KOPT-K1 (cell line): ENCODE results near the gene RASGRP3.

ENCODE experiments used
- H3K27ac ChIP-seq: fragments of 200-600 bp; sonication (generic); 2 replicates; pipeline ENCODE4 v1.5.1; 2016; ENCODE audit warnings: antibody characterized with exemption, mild to moderate bottlenecking, low read depth, low read length; ENCODE audit not compliant: poor library complexity, severe bottlenecking
- H3K36me3 ChIP-seq: fragments of 200-600 bp; sonication (generic); 2 replicates; pipeline ENCODE4 v1.5.1; 2017; ENCODE audit warnings: antibody characterized with exemption, mild to moderate bottlenecking, low read length, moderate library complexity; ENCODE audit not compliant: insufficient read depth
- H3K9me3 ChIP-seq: fragments of 200-600 bp; sonication (generic); 2 replicates; pipeline ENCODE4 v1.5.1; 2017; ENCODE audit warnings: antibody characterized with exemption, low read length, mild to moderate bottlenecking; ENCODE audit not compliant: insufficient read depth, poor library complexity, severe bottlenecking

RASGRP3 gene

GRCh38 chr2:33541243-33541642, 64.8 kb downstream of the RASGRP3 start:
- H3K9me3 ChIP-seq, result no peaks in the 10 kb centered on the region
- no peak overlapping the region for H3K27ac ChIP-seq
- H3K36me3 ChIP-seq, result no peaks in the 10 kb centered on the region

GRCh38 chr2:33550206-33550605, 73.8 kb downstream of the RASGRP3 start:
- H3K9me3 ChIP-seq, result no peaks in the 10 kb centered on the region
- H3K36me3 ChIP-seq, result no peaks in the 10 kb centered on the region
- H3K27ac ChIP-seq, result no peak overlapping the region

- H3K9me3 ChIP-seq, result no peaks in the 10 kb centered on the region
- H3K36me3 ChIP-seq, result no peaks in the 10 kb centered on the region
- no peak overlapping the region for H3K27ac ChIP-seq
Measured at GRCh38 chr2:33552758-33553461, 76.5 kb downstream of the RASGRP3 start.

GRCh38 chr2:33555681-33556080, 79.2 kb downstream of the RASGRP3 start:
- Histone ChIP-seq H3K27ac (no peak overlapping the region), H3K9me3 (no peaks in the 10 kb centered on the region), H3K36me3 (no peaks in the 10 kb centered on the region)

- Histone ChIP-seq H3K9me3 (no peaks in the 10 kb centered on the region), H3K27ac (no peak overlapping the region), H3K36me3 (no peaks in the 10 kb centered on the region)
Measured at GRCh38 chr2:33559328-33559727, 82.9 kb downstream of the RASGRP3 start.

GRCh38 chr2:33560017-33560416, 83.6 kb downstream of the RASGRP3 start:
- H3K27ac ChIP-seq, result no peak overlapping the region
- H3K36me3 ChIP-seq, result no peaks in the 10 kb centered on the region

GRCh38 chr2:33561872-33562271, 85.4 kb downstream of the RASGRP3 start:
- no peaks in the 10 kb centered on the region for H3K9me3 ChIP-seq

More at GRCh38 chr2:33560017-33560416, 83.6 kb downstream of the RASGRP3 start:
- H3K9me3 ChIP-seq, result no peaks in the 10 kb centered on the region

GRCh38 chr2:33570681-33571080, 94.2 kb downstream of the RASGRP3 start:
- Histone ChIP-seq H3K9me3 (no peaks in the 10 kb centered on the region), H3K36me3 (no peaks in the 10 kb centered on the region), H3K27ac (no peak overlapping the region)

More at GRCh38 chr2:33561872-33562271, 85.4 kb downstream of the RASGRP3 start:
- Histone ChIP-seq H3K27ac (no peak overlapping the region), H3K36me3 (no peaks in the 10 kb centered on the region)

- Histone ChIP-seq H3K36me3 (no peaks in the 10 kb centered on the region), H3K9me3 (no peaks in the 10 kb centered on the region), H3K27ac (no peak overlapping the region)
Measured at GRCh38 chr2:33573657-33574056, 97.2 kb downstream of the RASGRP3 start.

- Histone ChIP-seq H3K9me3 (no peaks in the 10 kb centered on the region), H3K27ac (no peak overlapping the region), H3K36me3 (no peaks in the 10 kb centered on the region)
Measured at GRCh38 chr2:33577084-33577483, 100.6 kb downstream of the RASGRP3 start.

- Histone ChIP-seq H3K9me3 (no peaks in the 10 kb centered on the region), H3K27ac (no peak overlapping the region)
Measured at GRCh38 chr2:33577668-33578067, 101.2 kb downstream of the RASGRP3 start.

GRCh38 chr2:33579227-33579626, 102.8 kb downstream of the RASGRP3 start:
- no peak overlapping the region for H3K27ac ChIP-seq
- peaks cover 9% of the 10 kb centered on the region for H3K36me3 ChIP-seq
- H3K9me3 ChIP-seq, result no peaks in the 10 kb centered on the region

More at GRCh38 chr2:33577668-33578067, 101.2 kb downstream of the RASGRP3 start:
- H3K36me3 ChIP-seq, result no peaks in the 10 kb centered on the region

- Histone ChIP-seq H3K9me3 (no peaks in the 10 kb centered on the region), H3K36me3 (peaks cover 35% of the 10 kb centered on the region), H3K27ac (no peak overlapping the region)
Measured at GRCh38 chr2:33581872-33582271, 105.4 kb downstream of the RASGRP3 start.

- peaks cover 49% of the 10 kb centered on the region for H3K36me3 ChIP-seq
- H3K27ac ChIP-seq, result no peak overlapping the region
- no peaks in the 10 kb centered on the region for H3K9me3 ChIP-seq
Measured at GRCh38 chr2:33583194-33583938, 106.9 kb downstream of the RASGRP3 start.

- Histone ChIP-seq H3K36me3 (peaks cover 77% of the 10 kb centered on the region), H3K9me3 (no peaks in the 10 kb centered on the region), H3K27ac (no peak overlapping the region)
Measured at GRCh38 chr2:33586766-33587165, 110.3 kb downstream of the RASGRP3 start.

- no peaks in the 10 kb centered on the region for H3K9me3 ChIP-seq
- H3K27ac ChIP-seq, result no peak overlapping the region
- H3K36me3 ChIP-seq, result peaks cover 91% of the 10 kb centered on the region
Measured at GRCh38 chr2:33588232-33588631, 111.8 kb downstream of the RASGRP3 start.
